ENCODE data around the gene NUTM2B.
"Not testable (repeated sequence)": the region's sequence is repeated elsewhere in the genome, so short reads cannot be mapped to it uniquely, and the experiment has no call there.

Gene NUTM2B, protein sequence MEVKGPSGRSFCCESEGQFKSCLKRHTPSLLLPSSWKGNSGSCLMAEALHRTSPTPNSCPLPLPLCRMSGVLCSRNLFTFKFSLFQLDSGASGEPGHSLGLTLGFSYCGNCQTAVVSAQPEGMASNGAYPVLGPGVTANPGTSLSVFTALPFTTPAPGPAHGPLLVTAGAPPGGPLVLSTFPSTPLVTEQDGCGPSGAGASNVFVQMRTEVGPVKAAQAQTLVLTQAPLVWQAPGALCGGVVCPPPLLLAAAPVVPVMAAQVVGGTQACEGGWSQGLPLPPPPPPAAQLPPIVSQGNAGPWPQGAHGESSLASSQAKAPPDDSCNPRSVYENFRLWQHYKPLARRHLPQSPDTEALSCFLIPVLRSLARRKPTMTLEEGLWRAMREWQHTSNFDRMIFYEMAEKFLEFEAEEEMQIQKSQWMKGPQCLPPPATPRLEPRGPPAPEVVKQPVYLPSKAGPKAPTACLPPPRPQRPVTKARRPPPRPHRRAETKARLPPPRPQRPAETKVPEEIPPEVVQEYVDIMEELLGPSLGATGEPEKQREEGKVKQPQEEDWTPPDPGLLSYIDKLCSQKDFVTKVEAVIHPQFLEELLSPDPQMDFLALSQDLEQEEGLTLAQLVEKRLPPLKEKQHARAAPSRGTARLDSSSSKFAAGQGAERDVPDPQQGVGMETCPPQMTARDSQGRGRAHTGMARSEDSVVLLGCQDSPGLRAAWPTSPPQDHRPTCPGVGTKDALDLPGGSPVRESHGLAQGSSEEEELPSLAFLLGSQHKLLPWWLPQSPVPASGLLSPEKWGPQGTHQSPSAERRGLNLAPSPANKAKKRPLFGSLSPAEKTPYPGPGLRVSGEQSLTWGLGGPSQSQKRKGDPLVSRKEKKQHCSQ

DNA sequence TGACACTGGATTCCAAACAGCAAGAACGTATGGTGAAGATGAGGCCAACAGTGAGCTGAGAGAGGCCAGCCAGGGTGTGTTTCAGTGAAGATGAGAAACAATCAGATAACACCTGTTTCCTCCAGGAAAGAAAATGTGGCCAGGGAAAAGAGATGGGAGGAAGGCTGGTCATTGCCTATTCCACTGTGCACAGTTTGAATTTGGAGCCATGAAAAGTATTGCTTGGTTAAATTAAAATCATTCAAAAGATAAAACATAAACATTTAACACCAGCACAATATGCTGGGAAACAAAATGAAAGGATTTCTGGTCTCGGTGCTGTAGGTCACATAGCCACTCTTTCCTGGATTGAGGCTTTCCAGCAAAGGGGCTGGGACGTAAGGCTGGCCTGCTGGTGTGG is at the start of gene NUTM2B:
Gene NUTM2B, plus strand, starts transcription at position 301 of the 400 bp plus-strand sequence. CDS start 383 bp downstream, outside the sequence.
- not testable (repeated sequence) for FAIRE-seq; DNase-seq (ENCODE audit: low spot score)

DNA sequence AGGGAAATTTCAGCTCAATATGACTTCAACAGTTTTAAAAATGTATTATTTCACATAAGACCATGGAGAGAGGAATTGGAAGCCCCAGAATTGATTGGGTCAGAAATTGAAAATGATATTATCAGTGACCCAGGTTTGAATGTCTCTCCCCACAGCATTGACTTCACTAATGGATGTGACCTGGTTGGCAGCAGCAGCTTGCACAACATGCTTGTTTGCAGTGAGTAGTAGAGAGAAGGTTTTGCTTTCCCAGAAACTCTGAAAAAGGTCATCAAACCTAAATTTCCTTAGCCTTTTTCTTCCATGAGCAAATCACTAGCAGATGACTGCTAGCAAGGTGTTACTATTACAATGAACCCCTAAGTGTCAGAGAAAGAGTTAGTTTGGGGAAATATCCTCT is 39.7 kb upstream of the NUTM2B start:
- not testable (repeated sequence) for FAIRE-seq; DNase-seq (ENCODE audit: low spot score)

DNA sequence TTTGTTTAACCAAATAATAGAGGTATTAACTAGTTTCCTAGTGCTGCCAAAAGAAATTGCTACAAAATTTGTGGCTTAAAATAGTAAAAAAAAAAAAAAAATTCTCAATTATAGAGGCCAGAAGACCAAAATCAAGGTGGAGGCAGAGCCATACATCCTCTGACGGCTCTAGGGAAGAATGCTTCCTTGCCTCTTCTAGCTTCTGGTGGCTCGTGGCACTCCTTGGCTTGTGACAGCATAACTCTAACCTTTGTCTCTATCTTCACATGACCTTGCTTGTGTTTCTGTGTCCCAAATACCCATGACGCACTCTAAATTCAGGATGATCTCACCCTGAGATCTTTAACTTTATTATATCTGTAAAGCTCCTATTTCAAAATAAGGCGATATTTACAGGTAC is 38.3 kb upstream of the NUTM2B start:
- not testable (repeated sequence) for FAIRE-seq; DNase-seq (ENCODE audit: low spot score)

- not testable (repeated sequence) for FAIRE-seq; DNase-seq (ENCODE audit: low spot score)
These were observed 33.7 kb upstream of the NUTM2B start for GRCh38 chr10:79669248-79669788.

DNA sequence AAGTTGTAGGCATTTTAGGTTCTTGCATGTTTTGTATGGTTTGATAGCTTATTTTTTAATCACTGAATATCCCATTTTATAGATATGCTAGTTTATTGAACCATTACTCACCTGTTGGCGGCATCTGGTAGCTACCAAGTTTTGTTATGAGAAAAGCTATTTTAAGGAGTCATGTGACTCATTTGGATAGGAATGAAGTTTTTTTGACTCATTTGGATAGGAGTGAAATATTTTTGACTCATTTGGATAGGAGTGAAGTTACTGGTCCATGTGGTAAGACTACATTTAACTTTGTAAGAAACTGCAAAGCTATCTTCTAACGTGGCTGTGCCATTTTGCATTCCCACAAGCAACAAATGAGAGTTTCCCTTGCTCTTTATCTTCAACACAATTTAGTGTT is 28.1 kb upstream of the NUTM2B start:
- FAIRE-seq; DNase-seq (ENCODE audit: low spot score): not testable (repeated sequence)

DNA sequence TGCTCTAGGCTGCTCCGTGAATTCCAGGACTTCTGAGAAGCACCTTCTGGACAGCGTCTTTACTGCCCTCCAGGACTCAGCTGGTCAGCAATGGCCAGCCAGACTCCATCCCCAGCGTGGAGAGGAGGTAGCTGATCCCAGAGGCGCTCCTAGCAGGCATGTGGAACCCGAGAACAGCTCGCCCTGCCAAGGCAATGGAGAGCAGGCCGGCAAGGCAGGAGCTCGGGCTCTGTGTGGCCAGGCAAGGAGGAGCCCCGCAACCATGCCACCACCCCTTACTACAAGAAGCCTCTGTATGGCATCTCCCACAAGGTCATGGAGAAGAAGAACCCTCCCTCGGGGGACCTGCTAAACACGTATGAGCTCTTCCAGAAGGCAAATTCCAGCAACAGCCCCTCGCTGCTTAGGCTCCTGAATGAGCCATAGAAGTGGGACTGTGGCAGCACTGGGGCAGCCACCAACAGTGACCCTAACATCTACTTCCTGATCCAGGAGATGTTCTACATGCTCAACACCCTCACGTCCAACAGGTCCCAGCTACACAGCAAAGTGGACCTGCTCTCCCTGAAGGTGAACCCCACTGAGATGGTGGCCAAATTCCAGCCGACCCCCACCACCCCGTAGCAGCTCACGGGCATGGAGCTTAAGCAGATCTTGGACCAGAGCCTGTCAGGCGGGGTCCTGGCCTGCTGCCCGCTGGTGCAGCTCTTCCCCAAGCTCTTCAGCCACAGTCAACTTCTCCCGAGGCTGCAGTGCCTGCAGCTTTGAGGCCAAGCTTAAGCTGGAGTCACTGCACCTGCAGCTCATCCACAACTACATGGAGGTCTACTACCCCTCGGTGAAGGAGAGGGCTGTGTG is 19.8 kb upstream of the NUTM2B start:
- FAIRE-seq; DNase-seq (ENCODE audit: low spot score): not testable (repeated sequence)

DNA sequence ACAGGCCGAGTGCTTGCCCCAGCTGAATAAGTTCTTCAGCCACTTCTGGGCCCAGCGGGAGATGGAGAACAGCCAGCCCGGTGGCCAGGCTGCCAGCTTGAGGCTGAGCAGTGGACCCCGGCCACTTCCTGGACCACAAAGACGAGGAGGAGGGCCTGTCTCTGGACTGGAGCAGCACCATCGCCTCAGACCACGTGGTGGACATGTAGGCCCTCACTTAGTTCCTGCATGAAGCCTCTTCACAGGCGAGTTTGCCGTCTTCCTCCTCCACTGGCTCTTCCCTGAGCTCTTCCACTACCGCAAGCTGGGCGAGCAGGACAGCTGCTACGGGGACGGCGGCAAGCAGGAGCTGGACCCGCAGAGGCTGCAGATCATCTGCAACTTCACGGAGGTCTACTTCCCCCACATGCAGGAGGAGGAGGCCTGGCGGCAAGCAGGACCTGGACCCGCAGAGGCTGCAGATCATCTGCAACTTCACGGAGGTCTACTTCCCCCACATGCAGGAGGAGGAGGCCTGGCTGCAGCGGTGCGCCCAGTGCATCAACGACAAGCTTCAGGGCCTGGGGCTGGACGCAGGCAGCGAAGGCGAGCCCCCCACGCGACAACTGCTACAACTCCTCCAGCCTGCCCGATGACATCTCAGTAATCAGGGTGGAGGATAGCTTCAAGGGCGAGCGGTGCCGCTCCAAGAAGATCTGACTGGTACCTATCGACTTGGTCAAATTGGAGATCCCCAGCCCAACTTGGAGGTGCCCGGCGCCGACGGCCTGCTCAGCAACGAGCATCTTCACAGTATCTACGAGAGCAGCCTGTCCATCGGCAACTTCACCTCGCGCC is 18.9 kb upstream of the NUTM2B start:
- FAIRE-seq; DNase-seq (ENCODE audit: low spot score): not testable (repeated sequence)

GRCh38 chr10:79685044-79685685 is 17.9 kb upstream of the NUTM2B start:
- DNase-seq (ENCODE audit: low spot score); FAIRE-seq: not testable (repeated sequence)

DNA sequence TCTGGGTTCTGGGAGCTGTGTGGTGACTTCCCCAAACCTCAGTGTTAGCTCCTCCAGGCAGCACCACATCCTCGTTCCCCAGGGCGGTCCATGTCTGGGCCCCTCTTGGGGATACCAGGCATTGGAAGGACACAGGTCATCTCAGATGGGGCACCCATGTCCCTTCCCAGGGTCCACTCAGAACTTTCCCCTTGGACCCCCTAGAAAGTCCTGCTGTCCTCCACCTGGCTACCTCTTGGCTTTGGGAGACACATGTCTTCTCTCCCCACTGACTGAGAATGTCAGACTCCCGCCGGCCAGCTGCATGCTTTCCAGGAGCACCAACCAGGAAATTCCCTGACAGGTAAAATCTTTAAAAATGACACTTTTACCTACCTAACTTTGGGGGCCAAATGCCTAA is 16.4 kb upstream of the NUTM2B start:
- FAIRE-seq; DNase-seq (ENCODE audit: low spot score): not testable (repeated sequence)

GRCh38 chr10:79687406-79688150 is 15.4 kb upstream of the NUTM2B start:
- FAIRE-seq; DNase-seq (ENCODE audit: low spot score): not testable (repeated sequence)

GRCh38 chr10:79688798-79689197 is 14.2 kb upstream of the NUTM2B start:
- not testable (repeated sequence) for DNase-seq (ENCODE audit: low spot score); FAIRE-seq

DNA sequence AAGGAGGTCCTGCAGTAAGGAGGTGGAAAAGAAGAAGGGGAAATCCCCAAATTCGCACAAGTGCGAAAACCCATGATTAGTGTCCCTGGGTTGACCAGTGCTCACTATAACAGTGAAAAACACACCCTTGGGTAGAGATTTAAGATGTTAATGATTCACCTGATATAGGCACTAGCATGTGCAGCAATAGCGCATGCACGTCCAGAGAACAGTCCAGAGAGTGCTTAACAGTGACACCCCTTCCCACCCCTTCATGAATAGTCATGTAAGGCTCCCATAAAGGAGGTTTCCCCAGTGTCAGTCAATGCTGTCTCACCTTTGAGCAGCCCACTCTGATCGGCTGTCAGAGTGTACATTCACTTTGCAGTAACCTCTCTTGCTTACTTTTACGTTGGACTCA is 6.4 kb upstream of the NUTM2B start:
- not testable (repeated sequence) for FAIRE-seq; DNase-seq (ENCODE audit: low spot score)

DNA sequence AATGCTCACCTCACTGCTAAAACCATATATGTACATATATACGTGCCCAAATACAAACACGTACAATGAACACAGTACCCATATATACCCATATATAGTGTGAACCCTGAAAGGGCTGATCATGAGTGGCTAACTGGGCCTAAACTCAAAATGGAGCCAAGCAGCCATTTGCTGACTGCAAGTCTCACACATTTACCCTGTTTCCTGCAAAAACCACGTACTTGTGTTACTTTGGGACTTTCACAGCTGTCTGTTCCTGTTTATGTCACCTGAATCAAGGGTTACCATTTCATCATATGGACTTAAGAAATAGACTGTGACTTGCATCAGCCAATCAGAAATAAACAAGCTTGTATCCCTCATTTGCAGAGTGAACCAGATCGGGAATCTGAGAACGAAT is 5.9 kb upstream of the NUTM2B start:
- DNase-seq (ENCODE audit: low spot score); FAIRE-seq: not testable (repeated sequence)

DNA sequence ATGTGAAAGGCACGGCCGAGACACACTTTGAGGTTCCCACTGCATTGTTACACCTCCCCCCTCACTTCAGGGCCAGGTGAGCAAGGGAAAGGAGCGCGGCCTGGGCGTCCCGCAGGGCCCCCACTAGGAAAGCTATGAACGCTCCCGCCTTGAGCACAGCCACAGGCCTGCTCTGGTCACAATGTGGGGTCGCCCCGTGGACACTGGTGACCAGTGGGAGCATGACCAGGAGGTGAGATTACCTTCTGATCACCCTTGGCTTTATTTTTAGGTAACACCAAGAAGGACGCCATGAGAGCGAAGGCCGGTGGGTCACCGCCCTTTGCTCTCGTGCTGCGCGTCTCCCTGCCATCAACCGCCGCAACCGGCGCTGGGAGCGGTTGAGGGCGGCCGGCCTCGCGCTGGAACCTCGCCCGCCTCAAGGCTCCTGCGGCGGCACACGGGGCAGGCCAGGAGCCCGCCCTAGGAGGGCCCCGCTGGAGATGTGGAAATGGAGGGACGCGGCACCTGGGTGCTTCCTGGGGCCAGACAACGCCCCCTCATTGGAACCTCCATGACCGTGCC is 2.6 kb upstream of the NUTM2B start:
- not testable (repeated sequence) for DNase-seq (ENCODE audit: low spot score); FAIRE-seq

DNA sequence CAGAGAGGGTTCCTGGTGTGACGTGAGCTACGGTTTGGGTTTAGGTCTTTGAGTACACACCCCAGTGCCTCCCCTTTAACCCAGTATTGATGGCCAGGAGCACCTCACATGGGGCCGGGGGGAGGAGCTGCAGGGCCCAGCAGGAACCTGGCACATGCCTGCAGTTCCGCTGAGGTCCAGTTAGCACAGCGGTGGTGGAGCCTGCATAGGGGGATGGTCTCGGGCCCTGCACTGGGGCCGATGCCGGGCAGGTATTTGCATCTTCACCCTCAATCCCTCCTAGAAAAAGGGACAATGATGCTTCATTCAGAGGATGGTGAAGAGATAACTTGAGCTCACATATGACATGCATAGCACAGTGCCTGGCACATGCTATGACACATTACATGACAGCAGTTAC is 4.0 kb downstream of the NUTM2B start:
- FAIRE-seq; DNase-seq (ENCODE audit: low spot score): not testable (repeated sequence)

GRCh38 chr10:79714976-79715375 is 11.9 kb downstream of the NUTM2B start:
- DNase-seq (ENCODE audit: low spot score); FAIRE-seq: not testable (repeated sequence)

GRCh38 chr10:79716917-79717579 is 14.0 kb downstream of the NUTM2B start:
- not testable (repeated sequence) for DNase-seq (ENCODE audit: low spot score); FAIRE-seq
